Heart left ventricle (tissue), 16 donors: Measurements from ENCODE around the gene MYO1E. TPM values are rescaled to one million over a fixed set of nuclear protein-coding genes. Genes with fewer than 3 reads are reported as not detected.

Experiments
- ATAC-seq, 4 donors: fragments of 200-7000 bp; cut with Tn5 transposase; one replicate each; pipeline ENCODE4 v1.9.1; 2020 to 2022; ENCODE audit warnings: moderate library complexity in 4 of 4, mild to moderate bottlenecking in 3 of 4, moderate number of reproducible peaks in 1 of 4
- DNase-seq, 5 donors: peaks; one replicate each; pipeline ENCODE4 v3.0.0-alpha.2; 2020
- H3K27ac ChIP-seq, 12 donors: fragments of 200-600 bp; sonication (generic) in 4 of 12; one replicate each; pipeline versions ENCODE4 v1.5.0 to v1.8.0; 2016 to 2022; ENCODE audit warnings: mild to moderate bottlenecking in 2 of 12
- H3K27me3 ChIP-seq, 9 donors: fragments of 200-600 bp; sonication (generic) in 2 of 9; one replicate each; pipeline versions ENCODE4 v1.5.1 to v1.8.0; 2016 to 2022; ENCODE audit warnings: mild to moderate bottlenecking in 3 of 9
- H3K36me3 ChIP-seq, 9 donors: fragments of 200-600 bp; sonication (generic) in 2 of 9; one replicate each; pipeline versions ENCODE4 v1.5.0 to v1.8.0; 2018 to 2022; ENCODE audit warnings: mild to moderate bottlenecking in 2 of 9
- H3K4me1 ChIP-seq, 12 donors: fragments of 200-600 bp; sonication (generic) in 4 of 12; one replicate each; pipeline versions ENCODE4 v1.5.0 to v1.8.0; 2016 to 2022; ENCODE audit warnings: mild to moderate bottlenecking in 3 of 12
- H3K4me3 ChIP-seq, 12 donors: fragments of 200-600 bp; sonication (generic) in 4 of 12; one replicate each; pipeline versions ENCODE4 v1.5.0 to v1.8.0; 2017 to 2022; ENCODE audit warnings: mild to moderate bottlenecking in 9 of 12, moderate library complexity in 4 of 12
- H3K9me3 ChIP-seq, 12 donors: fragments of 200-600 bp; sonication (generic) in 4 of 12; one replicate each; pipeline versions ENCODE4 v1.5.0 to v1.8.0; 2016 to 2022; ENCODE audit warnings: mild to moderate bottlenecking in 1 of 12
- CTCF ChIP-seq, 12 donors: fragments of 200-600 bp; sonication (generic) in 4 of 12; IDR thresholded peaks; one replicate each; pipeline versions ENCODE4 v1.5.0 to v1.8.0; 2018 to 2022; ENCODE audit warnings: antibody characterized with exemption in 12 of 12, mild to moderate bottlenecking in 5 of 12
- POLR2A ChIP-seq, 2 donors: fragments of 450-650 bp; IDR thresholded peaks; one replicate each; pipeline ENCODE4 v1.6.1; 2017; ENCODE audit warnings: antibody characterized with exemption in 2 of 2, mild to moderate bottlenecking in 2 of 2, moderate library complexity in 2 of 2
- WGBS, 4 donors: extraction: QIAGEN DNeasy Blood & Tissue Kit in 2 of 4; methylation state at CpG; one replicate each; pipeline versions ENCODE4 v1.1.5 to v1.1.7; 2013 to 2018; 5-methylcytosine and 5-hydroxymethylcytosine counted together
- intact Hi-C, 10 donors: fragments of 100-400 bp; cut with DNase I; formaldehyde crosslinking; loops; one replicate each; pipeline versions ENCODE4 v1.11.1 to v1.14.2; 2022
- polyA plus RNA-seq, 2 donors: library from polyadenylated mRNA; stranded (reverse); fragments of 200-250 nt; gene quantifications; one replicate each; pipeline ENCODE4 v1.2.3, GENCODE V29; 2013
- total RNA-seq, 9 donors: library from RNA; depleted of rRNA in 2 of 9; stranded (reverse); fragments of >200 nt in 2 of 9; fragmentation: NEBNext Ultra II Directional in 3 of 9; extraction: Animal tissue kit (Norgen Biotek cat#: 25700) in 3 of 9; gene quantifications; one replicate each; pipeline versions ENCODE4 v1.1.0 to v1.2.4, GENCODE V29; 2016 to 2023
- donor health status: ischemic (EF 13 %, LVEDD 7.1; RV severe dilation, severe dysfunction).
- donor health status: healthy with polysubstance abuse.
- donor health status: DM: no; HTN: yes; CAD: no.
- donor health status: DM: no; HTN: no; CAD: no.
- donor health status: ischemic (EF 25% LVEDD 6.9; RV normal size, moderate dysfunction).
- donor health status: ischemic (EF 25% LVEDD 5.7; RV mildly dilated, moderate dysfunction).
- donor health status: healthy.
- donor health status: DM: yes; HTN: yes; CAD: no.
- donor health status: ischemic (EF 35%, LVEDD 5.7; RV mildly dilated, moderate dysfunction).
- donor health status: nonischemic (EF 11% LVEDD 7.7; RV severe dilation, severe dysfunction).
- donor health status: DM: yes; HTN: yes; CAD: no.
- donor health status: PGD.
- donor health status: ischemic (EF 29% LVEDD 5.4; RV normal size, mild dysfunction).
- donor health status: nonischemic (EF 23%, LVEDD 6.1; RV moderate dilation, normal function).

MYO1E gene
- total and polyA plus RNA-seq, 11 donors: 8.5 to 98.6 (median 25.2) TPM

GRCh38 chr15:59249816-59250215, 122.9 kb downstream of the MYO1E start:
- H3K4me3 ChIP-seq: no peak overlapping the region
- ATAC-seq (no peak), DNase-seq (no peak)
- 88 to 97% (median 92%) methylated on average over 5 of the region's 5 CpGs for WGBS, 4 donors
- intact Hi-C loops: loop anchor here in 8 of 10 donors (5.0 to 10.0 kb wide), 6 partner anchors 42 to 245 kb away; partner anchors contain the start of genes MYO1E (in 7 of the 8) and FAM81A (in 1 of the 8)
- no peaks in the 10 kb centered on the region for H3K9me3 ChIP-seq
- peaks cover 0 to 17% (median 4%) of the 10 kb centered on the region in 12 donors for H3K4me1 ChIP-seq
- H3K27ac ChIP-seq: peak overlapping the region in 1 of 12 donors; percentile 4
- H3K36me3 ChIP-seq: peaks cover 0 to 15% (median 6%) of the 10 kb centered on the region in 9 donors
- H3K27me3 ChIP-seq: no peaks in the 10 kb centered on the region
- TF ChIP-seq POLR2A (IDR thresholded peaks at IDR 0.05) (no peak), CTCF (IDR thresholded peaks at IDR 0.05) (no peak)

DNA sequence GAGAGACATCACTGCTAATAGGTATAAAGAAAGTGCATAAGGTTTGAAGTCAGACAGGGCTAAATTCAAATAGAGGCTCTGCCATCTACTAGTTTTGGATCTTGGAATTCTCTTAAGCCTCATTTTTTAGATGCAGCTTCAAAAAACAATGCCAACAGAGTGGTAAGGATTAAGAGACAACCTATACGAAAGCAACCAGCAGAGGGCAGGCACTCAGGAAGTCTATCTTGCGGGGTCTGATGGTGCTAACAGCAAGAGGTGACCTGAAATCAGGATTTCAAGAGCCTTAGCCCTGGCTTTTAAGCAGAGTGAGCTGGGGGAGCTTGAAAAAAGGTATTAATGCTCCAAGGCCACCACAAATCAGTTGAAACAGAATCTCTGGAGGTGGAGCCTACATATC, 125.3 kb downstream of the MYO1E start:
- peak in 4 of 5 donors; percentile 46 to 54 (median 50) for DNase-seq
- H3K9me3 ChIP-seq: no peaks in the 10 kb centered on the region
- no peak overlapping the region for H3K4me3 ChIP-seq
- no peaks in the 10 kb centered on the region for H3K27me3 ChIP-seq
- intact Hi-C loops: loop anchor here (2.0 to 10.0 kb wide), 9 partner anchors 45 to 247 kb away; partner anchors contain the start of genes MYO1E (in 6 of the 10) and FAM81A (in 1 of the 10)
- 7 to 25% (median 10%) methylated on average over 2 of the region's 2 CpGs for WGBS, 4 donors
- TF ChIP-seq CTCF (IDR thresholded peaks at IDR 0.05) (peak; percentile 47 to 72 (median 58)), POLR2A (IDR thresholded peaks at IDR 0.05) (no peak)
- ATAC-seq: peak in 3 of 4 donors; percentile 76 to 86 (median 77)
- peaks cover 0 to 17% (median 4%) of the 10 kb centered on the region in 12 donors for H3K4me1 ChIP-seq
- H3K27ac ChIP-seq: no peak overlapping the region
- peaks cover 0 to 6% (median 0%) of the 10 kb centered on the region in 9 donors for H3K36me3 ChIP-seq

GRCh38 chr15:59245559-59245958, 127.1 kb downstream of the MYO1E start:
- H3K27ac ChIP-seq: no peak overlapping the region
- intact Hi-C loops: loop anchor here in 8 of 10 donors (5.0 to 10.0 kb wide), 6 partner anchors 47 to 249 kb away; partner anchors contain the start of genes MYO1E (in 5 of the 8) and FAM81A (in 1 of the 8)
- TF ChIP-seq POLR2A (IDR thresholded peaks at IDR 0.05): no peak
- TF ChIP-seq CTCF (IDR thresholded peaks at IDR 0.05): no peak

DNA sequence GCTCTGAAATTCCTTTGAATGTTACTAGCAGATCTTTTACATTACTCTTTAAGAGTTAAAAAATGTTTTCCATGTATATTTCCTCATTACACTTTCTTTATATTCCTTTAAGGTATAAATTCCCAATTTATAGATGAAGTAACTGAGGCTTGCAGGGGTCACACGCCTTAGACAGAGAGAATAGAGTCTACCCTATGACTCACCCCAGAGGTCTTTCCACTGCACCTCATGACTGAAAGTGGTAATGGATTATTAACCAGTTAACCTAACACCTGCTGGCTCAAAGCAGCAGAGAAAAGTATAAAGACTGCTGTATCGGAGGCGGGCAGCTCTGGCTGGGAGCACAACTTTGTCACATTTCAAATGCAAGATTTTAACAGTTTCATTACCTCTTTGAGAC, 128.3 kb downstream of the MYO1E start:
- intact Hi-C loops: loop anchor here in 3 of 10 donors (10.0 kb wide), 3 partner anchors 130 to 250 kb away; partner anchors contain the start of genes MYO1E (in 2 of the 3) and FAM81A (in 1 of the 3)
- DNase-seq (no peak), ATAC-seq (no peak)
- Histone ChIP-seq H3K27me3 (no peaks in the 10 kb centered on the region), H3K36me3 (no peaks in the 10 kb centered on the region), H3K4me1 (peaks cover 0 to 24% (median 8%) of the 10 kb centered on the region in 12 donors), H3K4me3 (no peak overlapping the region), H3K27ac (no peak overlapping the region), H3K9me3 (no peaks in the 10 kb centered on the region)
- 81 to 96% (median 93%) methylated on average over 3 of the region's 3 CpGs for WGBS, 4 donors
- TF ChIP-seq POLR2A (IDR thresholded peaks at IDR 0.05) (no peak), CTCF (IDR thresholded peaks at IDR 0.05) (no peak)

More at GRCh38 chr15:59245559-59245958, 127.1 kb downstream of the MYO1E start:
- Histone ChIP-seq H3K4me3 (no peak overlapping the region), H3K4me1 (peaks cover 0 to 20% (median 5%) of the 10 kb centered on the region in 12 donors), H3K9me3 (no peaks in the 10 kb centered on the region), H3K27me3 (no peaks in the 10 kb centered on the region), H3K36me3 (peaks cover 0 to 6% (median 0%) of the 10 kb centered on the region in 9 donors)
- DNase-seq (no peak), ATAC-seq (no peak)
- 73 to 77% (median 75%) methylated on average over 2 of the region's 2 CpGs for WGBS, 4 donors
